ENCODE results near the gene TNIP1. TPM values are rescaled to one million over a fixed set of nuclear protein-coding genes. Genes with fewer than 3 reads are reported as not detected.

TNIP1 gene
- total RNA-seq, 2 experiments from 2014 or later = 110 to 115 TPM

- DNase-seq (no peak), ATAC-seq (ENCODE audit: poor library complexity) (no peak)
- no peak overlapping the region for H3K4me3 ChIP-seq (ENCODE audit: low read length)
- H3K9me3 Mint-ChIP-seq = no peaks in the 10 kb centered on the region
- H3K27ac ChIP-seq (ENCODE audit: low read depth in 1 of 2, low read length in 2 of 2) = no peak overlapping the region
- no peaks in the 10 kb centered on the region for H3K27me3 Mint-ChIP-seq
- H3K9me3 ChIP-seq (ENCODE audit: control insufficient read depth in 1 of 2, insufficient read depth in 1 of 2, low read length in 2 of 2) = no peaks in the 10 kb centered on the region
- peaks cover 97% of the 10 kb centered on the region for H3K36me3 Mint-ChIP-seq (ENCODE audit: low read depth)
- ChIA-PET CTCF (no interaction called here), POLR2A (no interaction called here)
- no peaks in the 10 kb centered on the region for H3K27me3 ChIP-seq (ENCODE audit: control insufficient read depth in 1 of 2, insufficient read depth in 2 of 2, low read length in 2 of 2)
- no peak overlapping the region for H3K27ac Mint-ChIP-seq
- H3K4me1 ChIP-seq (ENCODE audit: insufficient read depth, low read length) = peaks cover 3% of the 10 kb centered on the region
- intact Hi-C loops (cut with DNase I, micrococcal nuclease) = no loop called here
- H3K4me3 Mint-ChIP-seq = no peak overlapping the region
- peaks cover 8% of the 10 kb centered on the region for H3K4me1 Mint-ChIP-seq (ENCODE audit: low read depth)
- TF ChIP-seq CTCF (IDR thresholded peaks at IDR 0.05) = no peak
- H3K36me3 ChIP-seq (ENCODE audit: insufficient read depth, low read length) = peaks cover 97% of the 10 kb centered on the region
Observed at GRCh38 chr5:151105561-151105960, 24.7 kb upstream of the TNIP1 start.

- peaks cover 97% of the 10 kb centered on the region for H3K36me3 Mint-ChIP-seq (ENCODE audit: low read depth)
Observed at GRCh38 chr5:151104795-151105194, 24.0 kb upstream of the TNIP1 start.

GRCh38 chr5:151101746-151102145 is 20.9 kb upstream of the TNIP1 start:
- intact Hi-C loops (cut with DNase I, micrococcal nuclease) = no loop called here
- DNase-seq (no peak), ATAC-seq (ENCODE audit: poor library complexity) (no peak)
- Histone ChIP-seq H3K4me1 (ENCODE audit: insufficient read depth, low read length) (peaks cover 34% of the 10 kb centered on the region), H3K27me3 (ENCODE audit: control insufficient read depth in 1 of 2, insufficient read depth in 2 of 2, low read length in 2 of 2) (no peaks in the 10 kb centered on the region), H3K4me3 (ENCODE audit: low read length) (no peak overlapping the region), H3K9me3 (ENCODE audit: control insufficient read depth in 1 of 2, insufficient read depth in 1 of 2, low read length in 2 of 2) (no peaks in the 10 kb centered on the region), H3K27ac (ENCODE audit: low read depth in 1 of 2, low read length in 2 of 2) (no peak overlapping the region), H3K36me3 (ENCODE audit: insufficient read depth, low read length) (peaks cover 68% of the 10 kb centered on the region)
- Mint-ChIP-seq H3K27ac (peak overlapping the region; percentile 62), H3K4me3 (no peak overlapping the region), H3K9me3 (no peaks in the 10 kb centered on the region), H3K4me1 (ENCODE audit: low read depth) (peaks cover 45% of the 10 kb centered on the region), H3K27me3 (no peaks in the 10 kb centered on the region), H3K36me3 (ENCODE audit: low read depth) (peaks cover 77% of the 10 kb centered on the region)
- POLR2A ChIA-PET = interaction anchor here (1.4 kb wide), 1 partner anchor 22 kb away, joined by 4 read pairs; no protein-coding TSS in a partner anchor
- TF ChIP-seq CTCF (IDR thresholded peaks at IDR 0.05) = no peak
- CTCF ChIA-PET = no interaction called here

More at GRCh38 chr5:151104795-151105194, 24.0 kb upstream of the TNIP1 start:
- H3K9me3 Mint-ChIP-seq = no peaks in the 10 kb centered on the region
- H3K4me3 Mint-ChIP-seq = no peak overlapping the region
- H3K27me3 Mint-ChIP-seq = no peaks in the 10 kb centered on the region
- ChIA-PET POLR2A (no interaction called here), CTCF (interaction anchor here (1.0 kb wide), 1 partner anchor 10 kb away, joined by 3 read pairs; no protein-coding TSS in a partner anchor)
- no peaks in the 10 kb centered on the region for H3K27me3 ChIP-seq (ENCODE audit: control insufficient read depth in 1 of 2, insufficient read depth in 2 of 2, low read length in 2 of 2)
- H3K4me3 ChIP-seq (ENCODE audit: low read length) = no peak overlapping the region
- peaks cover 8% of the 10 kb centered on the region for H3K4me1 ChIP-seq (ENCODE audit: insufficient read depth, low read length)
- no peak for ATAC-seq (ENCODE audit: poor library complexity)
- H3K36me3 ChIP-seq (ENCODE audit: insufficient read depth, low read length) = peaks cover 95% of the 10 kb centered on the region
- no peak for DNase-seq
- H3K4me1 Mint-ChIP-seq (ENCODE audit: low read depth) = peaks cover 16% of the 10 kb centered on the region
- H3K27ac Mint-ChIP-seq = no peak overlapping the region
- H3K27ac ChIP-seq (ENCODE audit: low read depth in 1 of 2, low read length in 2 of 2) = no peak overlapping the region
- H3K9me3 ChIP-seq (ENCODE audit: control insufficient read depth in 1 of 2, insufficient read depth in 1 of 2, low read length in 2 of 2) = no peaks in the 10 kb centered on the region
- intact Hi-C loops (cut with DNase I, micrococcal nuclease) = no loop called here
- TF ChIP-seq CTCF (IDR thresholded peaks at IDR 0.05) = no peak
